Liver (tissue), 9 donors: ENCODE results near the gene TNFRSF17. TPM values are rescaled to one million over a fixed set of nuclear protein-coding genes. Genes with fewer than 3 reads are reported as not detected.

Experiments used
- DNase-seq: peaks from one replicate; pipeline ENCODE4 v3.0.0-alpha.2; 2017; ENCODE audit warnings: low spot score
- H3K27ac ChIP-seq, 2 donors: one replicate each; pipeline ENCODE4 v1.7.0; 2013; ENCODE audit warnings: inconsistent platforms in 2 of 2, low read length in 2 of 2, control low read depth in 1 of 2, low read depth in 1 of 2, mild to moderate bottlenecking in 1 of 2
- H3K27me3 ChIP-seq, 4 donors: one replicate each; pipeline versions ENCODE4 v1.6.1 to v1.7.0; 2013; ENCODE audit warnings: low read length in 3 of 4, inconsistent platforms in 1 of 4, mild to moderate bottlenecking in 1 of 4, moderate library complexity in 1 of 4; ENCODE audit not compliant: control insufficient read depth in 4 of 4, insufficient read depth in 4 of 4
- H3K36me3 ChIP-seq, 4 donors: one replicate each; pipeline versions ENCODE4 v1.6.1 to v1.7.0; 2013; ENCODE audit warnings: low read length in 3 of 4, mild to moderate bottlenecking in 3 of 4, low read depth in 1 of 4, moderate library complexity in 1 of 4; ENCODE audit not compliant: control insufficient read depth in 4 of 4, insufficient read depth in 3 of 4
- H3K4me1 ChIP-seq, 4 donors: one replicate each; pipeline versions ENCODE4 v1.6.1 to v1.7.0; 2013; ENCODE audit warnings: low read length in 3 of 4, mild to moderate bottlenecking in 3 of 4, moderate library complexity in 1 of 4; ENCODE audit not compliant: control insufficient read depth in 4 of 4, insufficient read depth in 4 of 4
- H3K4me3 ChIP-seq, 3 donors: one replicate each; pipeline versions ENCODE4 v1.6.1 to v1.7.0; 2013; ENCODE audit warnings: low read length in 3 of 3, control low read depth in 1 of 3, low read depth in 1 of 3, mild to moderate bottlenecking in 1 of 3
- H3K9ac ChIP-seq, 2 donors: one replicate each; pipeline ENCODE4 v1.7.0; 2013; ENCODE audit warnings: low read length in 2 of 2, mild to moderate bottlenecking in 2 of 2, moderate library complexity in 2 of 2, control low read depth in 1 of 2, low read depth in 1 of 2
- H3K9me3 ChIP-seq, 4 donors: one replicate each; pipeline versions ENCODE4 v1.6.1 to v1.7.0; 2013; ENCODE audit warnings: low read length in 3 of 4; ENCODE audit not compliant: control insufficient read depth in 4 of 4
- ATF3 ChIP-seq: IDR thresholded peaks from 2 replicates; pipeline ENCODE4 v1.6.1; 2016; ENCODE audit warnings: antibody characterized with exemption
- CTCF ChIP-seq: fragments of 150-350 bp; IDR thresholded peaks from 2 replicates; pipeline ENCODE4 v1.5.1; 2017; ENCODE audit warnings: improper control_type of control experiment, low read depth, low read length; ENCODE audit not compliant: missing input control
- FOXA1 ChIP-seq: IDR thresholded peaks from 2 replicates; pipeline ENCODE4 v1.6.1; 2016; ENCODE audit warnings: antibody characterized with exemption
- FOXA2 ChIP-seq: IDR thresholded peaks from 2 replicates; pipeline ENCODE4 v1.6.1; 2016; ENCODE audit warnings: antibody characterized with exemption
- GABPA ChIP-seq, 2 donors: IDR thresholded peaks in 1 of 2; conservative IDR thresholded peaks in 1 of 2; 2 replicates each; pipeline ENCODE4 v1.6.1; 2016; ENCODE audit warnings: antibody characterized with exemption in 2 of 2, mild to moderate bottlenecking in 1 of 2, moderate library complexity in 1 of 2
- HNF4A ChIP-seq, 2 donors: conservative IDR thresholded peaks; 2 replicates each; pipeline ENCODE4 v1.6.1; 2016; ENCODE audit warnings: antibody characterized with exemption in 2 of 2, mild to moderate bottlenecking in 2 of 2
- HNF4G ChIP-seq: IDR thresholded peaks from 2 replicates; pipeline ENCODE4 v1.6.1; 2016; ENCODE audit warnings: antibody characterized with exemption
- JUND ChIP-seq, 2 donors: IDR thresholded peaks; 2 replicates each; pipeline ENCODE4 v1.6.1; 2016; ENCODE audit warnings: antibody characterized with exemption in 2 of 2
- NR2F2 ChIP-seq: IDR thresholded peaks from 2 replicates; pipeline ENCODE4 v1.6.1; 2016; ENCODE audit warnings: antibody characterized with exemption
- RAD21 ChIP-seq, 2 donors: IDR thresholded peaks; 2 replicates each; pipeline ENCODE4 v1.6.1; 2016; ENCODE audit warnings: antibody characterized with exemption in 2 of 2, mild to moderate bottlenecking in 2 of 2
- RXRA ChIP-seq, 2 donors: IDR thresholded peaks; 2 replicates each; pipeline ENCODE4 v1.6.1; 2017 to 2018; ENCODE audit warnings: antibody characterized with exemption in 2 of 2, mild to moderate bottlenecking in 1 of 2
- SP1 ChIP-seq: IDR thresholded peaks from 2 replicates; pipeline ENCODE4 v1.6.1; 2018; ENCODE audit warnings: antibody characterized with exemption, mild to moderate bottlenecking
- TAF1 ChIP-seq: conservative IDR thresholded peaks from 2 replicates; pipeline ENCODE4 v1.6.1; 2016; ENCODE audit warnings: antibody characterized with exemption, mild to moderate bottlenecking
- YY1 ChIP-seq: IDR thresholded peaks from 2 replicates; pipeline ENCODE4 v1.6.1; 2016; ENCODE audit warnings: antibody characterized with exemption, mild to moderate bottlenecking
- WGBS: extraction: QIAGEN DNeasy Blood & Tissue Kit; methylation state at CpG from one replicate; pipeline ENCODE4 v1.1.7; 2013; 5-methylcytosine and 5-hydroxymethylcytosine counted together
- polyA plus RNA-seq, 2 donors: library from polyadenylated mRNA; stranded (reverse) in 1 of 2; unstranded in 1 of 2; fragments of 200-250 nt in 1 of 2; fragments of >200 nt in 1 of 2; fragmentation: Nextera tagmentation in 1 of 2; extraction: Ambion mirVana in 1 of 2; gene quantifications; one replicate each; pipeline versions ENCODE4 v1.2.1 to v1.2.3, GENCODE V29; 2013 to 2015
- total RNA-seq, 2 donors: library from RNA; depleted of rRNA; stranded (reverse); fragments of >200 nt; gene quantifications; one replicate each; pipeline ENCODE4 v1.2.3, GENCODE V29; 2014
- TF ChIP-seq, protein P1 (sequence below): IDR thresholded peaks from 2 replicates; pipeline ENCODE4 v1.6.1; 2016; ENCODE audit warnings: antibody characterized with exemption
- donor health status: healthy.
- donor health status: healthy.
- donor health status: healthy.
- donor health status: healthy.
- donor health status: healthy.

The TNFRSF17 gene
- total and polyA plus RNA-seq, 4 donors = 0.17 to 2.6 (median 0.28) TPM; not detected in 1

GRCh38 chr16:12010388-12011251 lies 45.6 kb downstream of the TNFRSF17 start:
- Histone ChIP-seq H3K27ac (no peak overlapping the region), H3K9ac (no peak overlapping the region), H3K4me1 (no peaks in the 10 kb centered on the region), H3K9me3 (no peaks in the 10 kb centered on the region), H3K27me3 (no peaks in the 10 kb centered on the region), H3K36me3 (peaks cover 0 to 2% (median 0%) of the 10 kb centered on the region in 4 donors), H3K4me3 (no peak overlapping the region)
- DNase-seq = no peak
- TF ChIP-seq CTCF (no peak), FOXA1 (no peak), JUND (IDR thresholded peaks at IDR 0.05) (no peak), ATF3 (no peak)
- 83% methylated on average over 13 of the region's 13 CpGs for WGBS

- peaks cover 0 to 2% (median 0%) of the 10 kb centered on the region in 4 donors for H3K36me3 ChIP-seq
- no peaks in the 10 kb centered on the region for H3K27me3 ChIP-seq
- 95% methylated on average over 4 of the region's 4 CpGs for WGBS
- no peaks in the 10 kb centered on the region for H3K4me1 ChIP-seq
- H3K27ac ChIP-seq = no peak overlapping the region
- TF ChIP-seq ATF3 = no peak
- no peak for TF ChIP-seq NR2F2
- TF ChIP-seq RAD21 (IDR thresholded peaks at IDR 0.05) = no peak
- TF ChIP-seq FOXA2 = no peak
- no peak for TF ChIP-seq GABPA (IDR thresholded peaks at IDR 0.05 in 1 of 2, conservative IDR thresholded peaks at IDR 0.05 in 1 of 2)
- TF ChIP-seq, protein P1, sequence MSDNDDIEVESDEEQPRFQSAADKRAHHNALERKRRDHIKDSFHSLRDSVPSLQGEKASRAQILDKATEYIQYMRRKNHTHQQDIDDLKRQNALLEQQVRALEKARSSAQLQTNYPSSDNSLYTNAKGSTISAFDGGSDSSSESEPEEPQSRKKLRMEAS = no peak
- TF ChIP-seq HNF4G = no peak
- no peak for TF ChIP-seq JUND (IDR thresholded peaks at IDR 0.05)
- no peak for TF ChIP-seq YY1
- TF ChIP-seq RXRA (IDR thresholded peaks at IDR 0.05) = no peak
- no peak for TF ChIP-seq FOXA1
- no peak for TF ChIP-seq TAF1
- TF ChIP-seq HNF4A (conservative IDR thresholded peaks at IDR 0.05) = no peak
- TF ChIP-seq CTCF = no peak
- no peak for TF ChIP-seq SP1
- no peak overlapping the region for H3K9ac ChIP-seq
- no peak overlapping the region for H3K4me3 ChIP-seq
- DNase-seq = no peak
- no peaks in the 10 kb centered on the region for H3K9me3 ChIP-seq
Observed at GRCh38 chr16:12011565-12011964, 46.6 kb downstream of the TNFRSF17 start.
